Smooth muscle cell (in vitro differentiated cells): ENCODE measurements around the gene PPP1R15A. TPM values are rescaled to one million over a fixed set of nuclear protein-coding genes. Genes with fewer than 3 reads are reported as not detected.

Experiments
- DNase-seq: peaks from one replicate; lab custom pipeline; 2025; ENCODE audit not compliant: unreplicated experiment; lab: John Stamatoyannopoulos, UW
- H2AFZ ChIP-seq: fragments of 200-600 bp; sonication (generic); 2 replicates; pipeline ENCODE4 v1.6.0; 2016; ENCODE audit warnings: antibody characterized with exemption, low read depth, mild to moderate bottlenecking
- H3F3A ChIP-seq: fragments of 200-600 bp; sonication (generic); 2 replicates; pipeline ENCODE4 v1.6.0; 2017; ENCODE audit warnings: antibody characterized with exemption, low read depth
- H3K27ac ChIP-seq: fragments of 200-600 bp; sonication (generic); 2 replicates; pipeline ENCODE4 v1.5.1; 2016; ENCODE audit warnings: low read depth, mild to moderate bottlenecking
- H3K27me3 ChIP-seq: fragments of 200-600 bp; sonication (generic); 2 replicates; pipeline ENCODE4 v1.6.1; 2016; ENCODE audit warnings: low read depth, mild to moderate bottlenecking
- H3K36me3 ChIP-seq: fragments of 200-600 bp; sonication (generic); 2 replicates; pipeline ENCODE4 v1.5.1; 2016; ENCODE audit warnings: low read depth
- H3K4me1 ChIP-seq: fragments of 200-600 bp; sonication (generic); 2 replicates; pipeline ENCODE4 v1.5.1; 2016; ENCODE audit warnings: low read depth
- H3K4me2 ChIP-seq: fragments of 200-600 bp; sonication (generic); 2 replicates; pipeline ENCODE4 v1.6.0; 2016; ENCODE audit warnings: mild to moderate bottlenecking
- H3K4me3 ChIP-seq: fragments of 200-600 bp; sonication (generic); 2 replicates; pipeline ENCODE4 v1.5.1; 2016; ENCODE audit warnings: mild to moderate bottlenecking
- H3K79me2 ChIP-seq: fragments of 200-600 bp; sonication (generic); 2 replicates; pipeline ENCODE4 v1.6.0; 2016; ENCODE audit warnings: low read depth, mild to moderate bottlenecking
- H3K9ac ChIP-seq: fragments of 200-600 bp; sonication (generic); 2 replicates; pipeline ENCODE4 v1.6.0; 2016; ENCODE audit warnings: low read depth
- H3K9me3 ChIP-seq: fragments of 200-600 bp; sonication (generic); replicated peaks from 2 replicates; pipeline ENCODE4 v1.5.1; 2016; ENCODE audit warnings: low read depth
- H4K20me1 ChIP-seq: fragments of 200-600 bp; sonication (generic); 2 replicates; pipeline ENCODE4 v1.6.0; 2016; ENCODE audit warnings: low read depth
- CTCF ChIP-seq: fragments of 200-600 bp; sonication (generic); IDR thresholded peaks from 2 replicates; pipeline ENCODE4 v1.5.1; 2017; ENCODE audit warnings: borderline replicate concordance, mild to moderate bottlenecking, antibody characterized with exemption; ENCODE audit not compliant: insufficient read depth, poor library complexity, severe bottlenecking
- WGBS: methylation state at CpG from one replicate; pipeline ENCODE4 v1.1.7; 2016; ENCODE audit warnings: low lambda C conversion rate; 5-methylcytosine and 5-hydroxymethylcytosine counted together
- polyA plus RNA-seq: library from polyadenylated mRNA; unstranded; fragments of >200 nt; fragmentation: Nextera tagmentation; extraction: Ambion mirVana; gene quantifications from 2 replicates; pipeline ENCODE4 v1.2.1, GENCODE V29; 2016
- total RNA-seq: library from RNA; depleted of rRNA; stranded (reverse); fragments of >200 nt; gene quantifications from 2 replicates; pipeline ENCODE4 v1.2.3, GENCODE V29; 2014

PPP1R15A gene
- total and polyA plus RNA-seq, 2 experiments from 2014 or later, result 88.5 to 339 TPM

GRCh38 chr19:48854103-48854502 is 18.1 kb upstream of the PPP1R15A start:
- Histone ChIP-seq H3F3A (no peaks in the 10 kb centered on the region), H3K4me2 (no peak overlapping the region), H3K36me3 (no peaks in the 10 kb centered on the region), H3K9me3 (no peaks in the 10 kb centered on the region), H2AFZ (no peak overlapping the region), H3K27me3 (no peaks in the 10 kb centered on the region), H3K4me3 (no peak overlapping the region), H3K4me1 (peaks cover 4% of the 10 kb centered on the region), H3K27ac (no peak overlapping the region), H4K20me1 (no peaks in the 10 kb centered on the region), H3K9ac (no peak overlapping the region), H3K79me2 (no peaks in the 10 kb centered on the region)
- WGBS, result 95% methylated on average over 7 of the region's 7 CpGs
- no peak for TF ChIP-seq CTCF
- no peak for DNase-seq

- Histone ChIP-seq H3K27ac (no peak overlapping the region), H3K4me1 (peaks cover 4% of the 10 kb centered on the region), H2AFZ (no peak overlapping the region), H3K9ac (no peak overlapping the region), H3K36me3 (no peaks in the 10 kb centered on the region), H3K9me3 (no peaks in the 10 kb centered on the region), H3K4me2 (no peak overlapping the region), H4K20me1 (no peaks in the 10 kb centered on the region), H3K79me2 (no peaks in the 10 kb centered on the region), H3K27me3 (no peaks in the 10 kb centered on the region), H3K4me3 (no peak overlapping the region), H3F3A (no peaks in the 10 kb centered on the region)
- TF ChIP-seq CTCF, result no peak
- no peak for DNase-seq
- 57% methylated on average over 6 of the region's 6 CpGs for WGBS
Observed at GRCh38 chr19:48856921-48857320, 15.3 kb upstream of the PPP1R15A start.

GRCh38 chr19:48858984-48859710 is 13.1 kb upstream of the PPP1R15A start:
- 91% methylated on average over 25 of the region's 34 CpGs for WGBS
- no peaks in the 10 kb centered on the region for H3K79me2 ChIP-seq

More at GRCh38 chr19:48858984-48859710, 13.1 kb upstream of the PPP1R15A start:
- no peak overlapping the region for H2AFZ ChIP-seq
- no peaks in the 10 kb centered on the region for H3K36me3 ChIP-seq
- H3K4me1 ChIP-seq, result peaks cover 4% of the 10 kb centered on the region
- TF ChIP-seq CTCF, result no peak
- no peak overlapping the region for H3K27ac ChIP-seq
- H3K4me2 ChIP-seq, result no peak overlapping the region
- H3K9ac ChIP-seq, result no peak overlapping the region
- H3K4me3 ChIP-seq, result no peak overlapping the region
- DNase-seq, result no peak
- H4K20me1 ChIP-seq, result no peaks in the 10 kb centered on the region
- H3F3A ChIP-seq, result no peaks in the 10 kb centered on the region
- H3K9me3 ChIP-seq, result no peaks in the 10 kb centered on the region
- H3K27me3 ChIP-seq, result no peaks in the 10 kb centered on the region
